Left ventricle myocardium inferior (tissue), 1 donor: ENCODE data around the gene RAB37. TPM values are rescaled to one million over a fixed set of nuclear protein-coding genes. Genes with fewer than 3 reads are reported as not detected.

ENCODE experiments used
- DNase-seq: peaks from one replicate; pipeline ENCODE4 v3.0.0-alpha.2; 2020
- H3K27ac ChIP-seq: fragments of 200-600 bp; replicated peaks from 2 replicates; pipeline ENCODE4 v1.8.0; 2021
- H3K27me3 ChIP-seq: fragments of 200-600 bp; 2 replicates; pipeline ENCODE4 v1.8.0; 2021; ENCODE audit warnings: low read depth
- H3K36me3 ChIP-seq: fragments of 200-600 bp; 2 replicates; pipeline ENCODE4 v1.8.0; 2021
- H3K4me1 ChIP-seq: fragments of 200-600 bp; 2 replicates; pipeline ENCODE4 v1.8.0; 2021
- H3K4me3 ChIP-seq: fragments of 200-600 bp; 2 replicates; pipeline ENCODE4 v1.8.0; 2021; ENCODE audit warnings: mild to moderate bottlenecking, moderate library complexity
- H3K9me3 ChIP-seq: fragments of 200-600 bp; replicated peaks from 2 replicates; pipeline ENCODE4 v1.8.0; 2021
- intact Hi-C: fragments of 100-400 bp; cut with micrococcal nuclease; formaldehyde crosslinking; loops from one replicate; pipeline ENCODE4 v1.11.0; 2022
- long read RNA-seq: library from polyadenylated mRNA; unstranded; transcript quantifications from one replicate; pipeline ENCODE4 v2.0.0, GENCODE V29; 2021
- total RNA-seq: library from RNA; stranded (reverse); fragmentation: NEBNext Ultra II Directional; extraction: Animal tissue kit (Norgen Biotek cat#: 25700); gene quantifications from one replicate; pipeline ENCODE4 v1.2.1, GENCODE V29; 2021
- TF ChIP-seq, protein P1 (sequence below): fragments of 200-600 bp; IDR thresholded peaks from 2 replicates; pipeline ENCODE4 v1.8.0; 2021; ENCODE audit warnings: antibody characterized with exemption, mild to moderate bottlenecking, borderline replicate concordance
- donor health status: DM: no; HTN: yes; CAD: no; lungs with severe emphysema.

RAB37 gene, protein sequence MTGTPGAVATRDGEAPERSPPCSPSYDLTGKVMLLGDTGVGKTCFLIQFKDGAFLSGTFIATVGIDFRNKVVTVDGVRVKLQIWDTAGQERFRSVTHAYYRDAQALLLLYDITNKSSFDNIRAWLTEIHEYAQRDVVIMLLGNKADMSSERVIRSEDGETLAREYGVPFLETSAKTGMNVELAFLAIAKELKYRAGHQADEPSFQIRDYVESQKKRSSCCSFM
- 1.9 TPM for total RNA-seq
- long read RNA-seq, partial matches to known transcripts = 0 of 5 reads
- long read RNA-seq, other reads (novel, unspliced or antisense) = 2 of 5 reads

- peak within 1 kb of the TSS; percentile 62 for H3K4me3 ChIP-seq
- DNase-seq = peak; percentile 60
- H3K27ac ChIP-seq = peak within 1 kb of the TSS; percentile 72
- intact Hi-C loops = no loop called here
- no peaks in the 10 kb centered on the region for H3K9me3 ChIP-seq
- H3K36me3 ChIP-seq = no peaks in the 10 kb centered on the region
- peaks cover 32% of the 10 kb centered on the region for H3K4me1 ChIP-seq
- TF ChIP-seq, protein P1, sequence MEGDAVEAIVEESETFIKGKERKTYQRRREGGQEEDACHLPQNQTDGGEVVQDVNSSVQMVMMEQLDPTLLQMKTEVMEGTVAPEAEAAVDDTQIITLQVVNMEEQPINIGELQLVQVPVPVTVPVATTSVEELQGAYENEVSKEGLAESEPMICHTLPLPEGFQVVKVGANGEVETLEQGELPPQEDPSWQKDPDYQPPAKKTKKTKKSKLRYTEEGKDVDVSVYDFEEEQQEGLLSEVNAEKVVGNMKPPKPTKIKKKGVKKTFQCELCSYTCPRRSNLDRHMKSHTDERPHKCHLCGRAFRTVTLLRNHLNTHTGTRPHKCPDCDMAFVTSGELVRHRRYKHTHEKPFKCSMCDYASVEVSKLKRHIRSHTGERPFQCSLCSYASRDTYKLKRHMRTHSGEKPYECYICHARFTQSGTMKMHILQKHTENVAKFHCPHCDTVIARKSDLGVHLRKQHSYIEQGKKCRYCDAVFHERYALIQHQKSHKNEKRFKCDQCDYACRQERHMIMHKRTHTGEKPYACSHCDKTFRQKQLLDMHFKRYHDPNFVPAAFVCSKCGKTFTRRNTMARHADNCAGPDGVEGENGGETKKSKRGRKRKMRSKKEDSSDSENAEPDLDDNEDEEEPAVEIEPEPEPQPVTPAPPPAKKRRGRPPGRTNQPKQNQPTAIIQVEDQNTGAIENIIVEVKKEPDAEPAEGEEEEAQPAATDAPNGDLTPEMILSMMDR = peak; percentile 47
- H3K27me3 ChIP-seq = peaks cover 96% of the 10 kb centered on the region
These were observed at the start of gene RAB37 for GRCh38 chr17:74736513-74737298. Gene RAB37, plus strand, starts transcription at chr17:74737256. Its CDS starts 17 bp downstream, at chr17:74737273.

DNA sequence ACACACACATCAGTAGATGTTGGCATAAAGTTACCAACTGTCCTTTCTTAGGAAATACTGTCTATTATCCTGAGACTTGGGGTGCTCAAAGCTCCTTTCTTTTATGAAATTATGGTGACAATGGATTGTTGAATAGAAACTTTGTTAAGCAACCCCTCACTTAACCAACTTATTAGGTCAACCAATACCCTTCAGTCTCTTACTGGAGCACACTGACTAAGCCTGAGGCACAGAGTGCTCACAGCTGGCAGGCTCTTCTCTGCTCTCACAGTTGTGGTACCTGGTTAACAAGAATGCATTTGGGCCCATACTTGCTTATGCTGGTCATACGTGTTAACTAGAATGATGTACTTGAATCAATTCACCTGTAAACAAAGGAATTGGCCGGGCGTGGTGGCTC is 49.2 kb upstream of the RAB37 start:
- Histone ChIP-seq H3K27ac (no peak overlapping the region), H3K9me3 (no peaks in the 10 kb centered on the region), H3K4me1 (no peaks in the 10 kb centered on the region), H3K27me3 (peaks cover 26% of the 10 kb centered on the region), H3K36me3 (no peaks in the 10 kb centered on the region), H3K4me3 (no peak overlapping the region)
- intact Hi-C loops = no loop called here
- TF ChIP-seq, protein P1 = no peak
- no peak for DNase-seq

DNA sequence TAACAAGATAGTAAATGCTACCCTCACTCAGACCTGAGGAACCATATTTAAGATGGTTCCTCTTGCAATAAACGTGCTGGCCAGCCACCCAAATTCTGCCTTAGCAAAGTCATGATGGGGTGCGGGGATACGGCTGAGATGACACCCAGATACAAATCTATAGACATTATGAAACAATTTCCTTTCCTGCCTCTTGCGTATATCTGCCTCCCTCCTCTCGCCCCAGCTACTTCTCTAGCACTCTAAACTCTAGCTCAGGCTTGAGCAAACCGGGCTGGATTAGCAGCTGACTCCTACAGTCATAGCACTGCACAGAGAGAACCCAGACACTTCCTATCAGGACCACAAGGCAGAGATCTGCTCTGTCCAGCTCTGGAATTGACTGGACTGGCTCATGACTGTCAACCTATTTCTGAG is 46.6 kb upstream of the RAB37 start:
- Histone ChIP-seq H3K9me3 (no peaks in the 10 kb centered on the region), H3K27me3 (peaks cover 32% of the 10 kb centered on the region), H3K4me1 (no peaks in the 10 kb centered on the region), H3K36me3 (no peaks in the 10 kb centered on the region), H3K27ac (no peak overlapping the region), H3K4me3 (no peak overlapping the region)
- DNase-seq = no peak
- TF ChIP-seq, protein P1 = no peak
- intact Hi-C loops = no loop called here

GRCh38 chr17:74691151-74691550 is 45.9 kb upstream of the RAB37 start:
- H3K4me1 ChIP-seq = no peaks in the 10 kb centered on the region
- TF ChIP-seq, protein P1 = no peak
- H3K36me3 ChIP-seq = no peaks in the 10 kb centered on the region
- no peak overlapping the region for H3K4me3 ChIP-seq
- H3K9me3 ChIP-seq = no peaks in the 10 kb centered on the region
- H3K27ac ChIP-seq = no peak overlapping the region
- DNase-seq = no peak
- peaks cover 39% of the 10 kb centered on the region for H3K27me3 ChIP-seq
- intact Hi-C loops = no loop called here

DNA sequence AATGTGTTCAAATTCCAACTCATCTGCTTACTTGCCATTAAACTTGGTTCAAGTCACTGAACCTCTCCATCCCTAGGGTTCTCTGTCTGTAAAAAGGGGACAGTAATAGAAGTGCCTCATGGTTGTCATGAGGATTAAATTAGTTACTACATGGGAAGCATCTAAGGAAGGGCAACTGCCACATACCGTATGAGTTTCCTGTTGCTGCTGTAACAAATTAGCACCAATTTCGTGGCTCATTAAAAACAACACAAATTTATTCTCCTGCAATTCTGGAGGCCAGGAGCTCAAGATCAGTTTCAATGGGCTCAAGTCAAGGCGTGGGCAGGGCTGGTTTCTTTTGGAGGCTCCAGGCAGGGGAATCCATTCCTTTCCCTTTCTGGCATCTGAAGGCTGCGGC is 43.0 kb upstream of the RAB37 start:
- no peaks in the 10 kb centered on the region for H3K36me3 ChIP-seq
- intact Hi-C loops = no loop called here
- H3K9me3 ChIP-seq = no peaks in the 10 kb centered on the region
- DNase-seq = no peak
- no peak overlapping the region for H3K27ac ChIP-seq
- peaks cover 49% of the 10 kb centered on the region for H3K27me3 ChIP-seq
- TF ChIP-seq, protein P1 = no peak
- no peaks in the 10 kb centered on the region for H3K4me1 ChIP-seq
- H3K4me3 ChIP-seq = no peak overlapping the region
